GM18507 (cell line): ENCODE data around the gene SLC36A3.
"Not testable (repeated sequence)": the region's sequence is repeated elsewhere in the genome, so short reads cannot be mapped to it uniquely, and the experiment has no call there.

ENCODE experiments used
- DNase-seq: peaks from one replicate; pipeline ENCODE4 v3.0.0; 2011; ENCODE audit warnings: low read depth; ENCODE audit not compliant: insufficient read length; ENCODE audit errors: extremely low spot score
- FAIRE-seq: peaks from 2 replicates; lab custom pipeline; 2011; peaks lifted over from hg19 to GRCh38; lab: Jason Lieb, UNC

SLC36A3 gene

DNA sequence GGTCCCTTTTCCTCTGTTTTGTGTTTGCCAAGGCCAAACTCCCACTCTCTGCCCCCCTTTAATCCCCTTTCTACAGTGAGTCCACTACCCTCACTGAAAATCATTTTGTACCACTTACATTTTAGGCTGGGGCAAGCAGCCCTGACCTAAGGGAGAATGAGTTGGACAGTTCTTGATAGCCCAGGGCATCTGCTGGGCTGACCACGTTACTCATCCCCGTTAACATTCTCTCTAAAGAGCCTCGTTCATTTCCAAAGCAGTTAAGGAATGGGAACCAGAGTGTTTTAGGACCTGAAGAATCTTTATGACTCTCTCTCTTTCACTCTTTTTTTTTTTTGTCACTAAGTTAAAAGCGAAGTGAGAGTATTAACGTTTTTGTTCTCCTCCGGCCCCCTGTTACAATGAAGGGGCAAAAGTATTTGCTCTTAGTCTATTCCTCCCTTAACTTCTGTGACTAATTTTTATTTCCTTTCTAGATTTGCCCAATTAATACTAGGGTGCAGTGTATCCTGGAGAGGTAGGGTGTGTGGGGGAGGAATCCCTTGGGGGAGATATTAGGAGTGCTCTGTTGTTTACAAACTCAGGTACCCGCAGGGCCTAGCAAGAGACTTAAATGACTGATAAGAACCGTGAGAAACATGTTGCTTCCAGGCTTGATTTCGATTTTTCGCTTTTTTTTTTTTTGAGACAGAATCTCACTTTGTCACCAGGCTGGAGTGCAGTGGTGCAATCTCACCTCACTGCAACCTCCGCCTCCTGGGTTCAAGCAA lies 35.9 kb downstream of the SLC36A3 start:
- DNase-seq (no peak), FAIRE-seq (no peak)

DNA sequence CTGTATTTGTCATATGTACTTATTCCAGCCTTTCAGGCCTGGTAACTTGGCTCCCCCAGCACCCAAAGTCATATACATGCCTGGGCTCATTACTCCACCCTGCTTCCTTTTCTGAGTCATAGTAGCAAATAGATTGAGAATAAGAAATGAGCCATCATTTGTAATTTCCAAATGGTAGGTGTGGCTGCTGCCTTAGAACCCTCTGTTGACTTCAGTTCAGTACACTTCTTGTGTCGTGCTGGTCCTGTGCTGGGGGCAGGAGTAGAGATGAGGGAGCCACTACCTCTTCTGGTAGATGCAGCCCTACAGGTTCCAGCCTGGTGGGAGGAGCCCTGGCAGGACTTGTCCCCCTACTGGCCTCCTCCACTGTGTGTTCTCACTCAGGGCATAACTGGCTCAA lies 39.5 kb downstream of the SLC36A3 start:
- DNase-seq (no peak), FAIRE-seq (no peak)

DNA sequence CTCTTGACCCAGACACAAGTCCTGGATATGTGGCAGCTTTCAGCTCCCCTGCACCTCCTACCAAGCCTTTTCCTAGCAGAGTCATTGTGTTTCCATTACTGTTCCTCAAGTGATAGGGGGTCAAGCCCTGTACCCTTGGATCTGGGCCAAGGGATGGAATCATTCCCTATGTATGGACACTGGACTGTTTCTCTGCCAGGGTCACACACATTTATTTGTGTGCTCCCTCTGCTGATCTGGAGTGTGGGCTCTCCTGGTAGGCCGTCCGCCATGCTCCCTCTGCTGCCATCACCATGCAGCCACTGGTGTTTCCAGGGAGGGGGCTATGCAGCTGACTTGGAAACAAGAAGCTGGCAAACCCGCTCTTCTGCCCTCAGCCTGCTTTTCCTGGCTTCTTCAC lies 41.0 kb downstream of the SLC36A3 start:
- DNase-seq (no peak), FAIRE-seq (no peak)

DNA sequence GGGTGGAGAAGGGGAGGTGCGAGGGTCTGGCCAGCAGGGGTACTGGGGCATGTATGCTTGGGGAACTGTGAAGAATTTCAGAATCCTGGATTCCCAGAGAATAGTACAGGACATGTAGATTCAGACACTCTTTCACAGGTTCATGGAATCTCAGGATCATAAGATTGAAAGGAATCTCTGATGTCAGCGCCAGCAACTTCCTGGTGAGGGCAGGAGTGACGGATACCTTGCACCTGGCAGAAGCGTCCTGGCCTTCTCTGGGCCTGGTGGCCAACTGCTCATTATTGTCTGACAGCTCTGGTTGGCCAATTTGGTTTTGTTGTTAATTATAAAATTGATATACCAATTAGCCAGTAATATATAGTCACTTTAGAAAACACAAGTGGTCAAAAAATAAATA lies 43.6 kb downstream of the SLC36A3 start:
- no peak for DNase-seq
- no peak for FAIRE-seq

DNA sequence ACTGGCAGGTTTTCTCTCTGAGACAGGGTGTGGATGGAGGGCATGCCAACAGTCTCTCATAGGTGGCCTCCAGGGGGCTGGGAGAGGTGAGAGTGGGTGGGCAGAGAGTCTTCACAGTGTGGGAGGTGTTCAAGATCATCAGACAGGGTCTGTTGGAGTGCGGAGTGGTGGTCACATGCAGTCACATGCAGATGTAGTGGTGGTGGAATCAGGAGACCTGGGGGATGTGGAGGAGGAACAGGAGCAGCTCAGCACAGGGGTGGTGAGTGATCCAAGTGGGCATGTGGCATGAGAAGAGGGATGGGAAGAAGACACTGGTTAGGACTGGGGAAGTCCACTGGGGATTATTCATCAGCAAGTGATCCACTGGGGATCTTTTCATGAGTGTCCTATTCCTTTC lies 44.8 kb downstream of the SLC36A3 start:
- DNase-seq, result no peak
- FAIRE-seq, result peak; percentile 36

DNA sequence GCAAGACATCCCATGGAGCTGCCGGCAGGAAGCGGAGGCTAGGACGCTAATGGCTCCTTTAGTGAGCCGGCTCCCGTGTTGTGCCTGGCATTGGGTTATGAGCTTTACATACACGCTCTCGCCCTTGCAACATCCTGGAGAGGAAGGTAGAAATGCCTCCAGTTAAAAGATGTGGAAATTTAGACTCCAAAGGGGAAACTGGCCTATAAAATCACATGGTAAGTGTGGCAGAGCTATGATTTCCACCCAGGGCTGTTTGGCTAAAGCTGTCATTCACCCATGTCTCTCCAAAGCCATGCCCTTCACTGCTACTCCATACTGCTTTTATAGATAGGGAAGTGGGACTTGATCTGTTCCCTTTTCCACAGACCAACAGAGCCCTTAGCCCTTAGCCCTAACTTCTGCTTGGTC lies 45.4 kb downstream of the SLC36A3 start:
- DNase-seq (no peak), FAIRE-seq (no peak)

DNA sequence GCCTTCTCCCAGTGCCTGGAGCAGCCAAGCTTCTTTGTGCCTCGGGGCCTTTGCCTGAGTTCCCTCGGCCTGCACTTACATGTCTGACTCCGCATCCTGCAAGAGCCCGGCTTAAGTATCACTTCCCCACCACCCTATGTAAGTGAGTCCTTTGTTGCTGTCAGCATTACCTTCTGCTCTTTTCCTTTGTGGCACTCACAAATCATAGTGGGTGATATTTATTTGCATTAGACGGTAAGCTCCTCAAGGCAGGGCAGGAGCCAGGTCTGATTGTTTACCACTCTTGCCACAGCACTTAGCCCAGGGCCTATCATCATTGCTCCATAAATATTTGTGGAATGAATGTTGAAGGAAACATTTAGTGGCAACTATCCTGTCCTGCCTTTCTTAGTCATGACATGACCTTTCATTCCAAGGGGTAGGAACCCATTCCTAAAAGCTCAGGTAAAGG lies 45.8 kb downstream of the SLC36A3 start:
- peak; percentile 91 for FAIRE-seq
- DNase-seq, result no peak

DNA sequence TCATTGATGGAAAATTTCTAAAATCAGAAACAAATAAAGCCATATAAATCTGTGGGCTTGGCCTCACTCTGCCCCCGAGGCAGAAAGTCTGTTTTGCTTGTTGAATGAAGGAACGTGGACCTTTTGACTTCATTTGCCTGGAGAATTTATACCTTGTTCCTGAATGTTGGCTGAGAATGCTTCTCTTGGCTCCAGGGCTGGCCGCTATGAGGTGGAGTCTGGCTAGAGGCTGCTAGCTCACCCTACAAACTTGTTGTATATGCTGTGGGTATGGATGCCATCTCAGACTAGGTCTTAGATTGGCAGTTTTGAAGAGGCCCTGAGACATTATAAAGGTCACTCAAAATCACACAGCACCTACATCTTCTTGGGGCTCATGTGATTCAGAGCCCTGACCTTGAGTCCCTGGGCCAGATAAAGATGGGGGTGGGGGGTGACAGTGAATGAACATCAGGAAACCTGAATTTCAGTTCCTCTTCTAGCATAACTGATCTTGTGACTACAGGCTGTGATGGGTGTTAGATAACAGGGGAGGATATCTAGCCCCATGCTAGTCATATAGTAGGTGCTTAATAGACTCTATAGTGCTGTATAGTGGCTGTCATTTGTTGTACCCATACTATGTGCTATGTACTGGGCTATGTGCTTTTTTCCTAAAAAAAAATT lies 47.8 kb downstream of the SLC36A3 start:
- peak; percentile 47 for DNase-seq
- FAIRE-seq, result peak; percentile 98

GRCh38 chr5:151254990-151255389 lies 48.6 kb downstream of the SLC36A3 start:
- not testable (repeated sequence) for FAIRE-seq, DNase-seq

DNA sequence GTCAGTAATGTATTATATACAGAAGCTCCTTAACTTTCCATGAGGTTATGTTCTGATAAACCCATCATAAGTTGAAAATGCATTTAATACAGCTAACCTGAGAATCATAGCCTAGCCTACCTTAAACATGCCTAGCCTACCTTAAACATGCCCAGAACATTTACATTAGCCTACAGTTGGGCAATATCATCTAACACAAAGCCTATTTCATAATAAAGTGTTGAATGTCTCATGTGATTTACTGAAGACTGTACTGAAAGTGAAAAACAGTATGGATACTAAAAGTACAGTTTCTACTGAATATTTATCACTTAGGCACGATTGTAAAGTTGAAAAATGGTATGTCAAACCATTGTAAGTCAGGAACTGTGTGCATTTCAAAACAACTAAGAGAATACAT lies 49.0 kb downstream of the SLC36A3 start:
- no peak for DNase-seq
- FAIRE-seq, result peak; percentile 51

DNA sequence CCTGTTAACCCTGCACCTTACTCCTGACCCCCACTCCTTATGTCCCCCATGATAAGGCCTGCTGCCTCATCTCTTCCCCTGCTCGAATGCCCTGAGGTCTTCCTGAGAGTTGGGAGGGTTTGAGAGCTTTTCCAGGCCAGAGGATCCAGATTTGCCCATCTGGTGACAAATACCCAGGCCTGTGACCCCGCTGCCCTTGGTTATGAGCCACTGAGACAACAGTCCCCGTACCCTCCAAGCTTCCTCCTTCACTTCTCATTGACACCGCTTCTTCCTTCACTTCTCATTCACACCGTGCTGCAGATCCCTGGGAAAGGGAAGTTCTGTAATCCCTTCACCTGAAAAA lies 50.0 kb downstream of the SLC36A3 start:
- FAIRE-seq (peak; percentile 50), DNase-seq (no peak)

DNA sequence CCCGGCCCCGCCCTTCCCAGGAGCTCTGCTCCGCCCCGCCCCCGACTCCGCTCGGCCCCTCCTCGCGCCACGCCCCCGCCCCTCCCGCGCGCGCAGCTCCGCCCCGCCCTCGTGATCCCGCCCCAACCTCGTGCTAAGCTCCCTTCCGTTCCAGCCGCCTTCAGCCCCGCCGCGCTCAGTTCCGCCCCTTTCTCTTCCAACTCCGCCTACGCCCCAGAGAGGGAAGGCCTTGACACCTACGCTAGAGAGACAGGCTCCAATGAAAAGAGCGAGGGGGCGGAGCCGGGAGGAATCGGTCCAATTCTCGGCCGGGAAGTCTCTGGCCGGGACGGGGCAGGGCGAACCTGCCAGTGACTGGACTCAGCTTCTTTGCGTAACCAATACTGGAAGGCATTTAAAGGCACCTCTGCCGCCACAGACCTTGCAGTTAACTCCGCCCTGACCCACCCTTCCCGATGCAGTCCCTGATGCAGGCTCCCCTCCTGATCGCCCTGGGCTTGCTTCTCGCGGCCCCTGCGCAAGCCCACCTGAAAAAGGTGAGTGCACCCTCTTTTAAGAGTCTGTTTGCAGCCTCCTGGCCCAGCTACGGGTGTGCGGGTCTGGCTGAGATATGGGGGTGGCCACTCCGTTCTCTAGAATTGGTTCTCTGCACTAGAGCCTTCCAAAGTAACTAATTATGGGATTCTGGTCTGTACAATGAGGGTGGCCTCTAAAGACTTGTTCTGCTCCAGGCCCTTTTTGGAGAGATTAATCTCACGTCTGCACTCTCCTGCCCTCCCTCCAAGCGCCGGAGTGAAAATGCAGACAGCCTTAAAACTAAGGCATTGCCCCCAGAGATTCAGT lies 50.6 kb downstream of the SLC36A3 start, which contains the start of gene GM2A:
Gene GM2A, plus strand, starts transcription at position 424 of the 843 bp plus-strand sequence. Its CDS starts 32 bp downstream, at position 456.
- peak; percentile 99 for FAIRE-seq
- peak; percentile 87 for DNase-seq

GRCh38 chr5:151251621-151252020 lies 51.9 kb downstream of the SLC36A3 start:
- DNase-seq (no peak), FAIRE-seq (peak; percentile 35)

DNA sequence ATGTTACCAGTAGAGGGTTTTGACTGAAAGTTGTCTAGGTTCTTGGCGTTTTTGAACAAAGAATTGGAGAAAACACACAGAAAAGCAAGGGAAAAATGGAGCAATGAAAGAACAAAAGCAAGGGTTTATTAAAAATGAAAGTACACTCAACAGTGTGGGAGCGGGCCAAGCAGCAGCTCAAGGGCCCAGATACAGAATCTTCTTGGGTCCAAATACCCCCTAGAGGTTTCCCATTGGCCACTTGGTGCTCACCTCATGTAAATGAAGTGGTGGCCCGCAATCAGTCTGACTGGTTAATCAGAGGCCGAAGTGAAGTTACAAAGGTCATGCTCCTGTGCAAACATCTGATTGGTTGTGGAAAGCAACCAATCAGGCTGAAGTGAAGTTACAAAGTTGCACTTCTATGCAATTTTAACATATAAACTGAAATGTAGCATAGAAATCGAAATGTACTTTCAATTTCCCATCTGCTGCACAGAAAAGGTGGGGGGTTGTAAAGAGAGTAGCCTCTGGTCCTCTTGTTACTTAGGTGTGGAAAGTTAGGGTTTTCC lies 52.5 kb downstream of the SLC36A3 start:
- FAIRE-seq (peak; percentile 72), DNase-seq (no peak)

GRCh38 chr5:151250346-151251000 lies 53.1 kb downstream of the SLC36A3 start:
- FAIRE-seq (no peak), DNase-seq (no peak)

DNA sequence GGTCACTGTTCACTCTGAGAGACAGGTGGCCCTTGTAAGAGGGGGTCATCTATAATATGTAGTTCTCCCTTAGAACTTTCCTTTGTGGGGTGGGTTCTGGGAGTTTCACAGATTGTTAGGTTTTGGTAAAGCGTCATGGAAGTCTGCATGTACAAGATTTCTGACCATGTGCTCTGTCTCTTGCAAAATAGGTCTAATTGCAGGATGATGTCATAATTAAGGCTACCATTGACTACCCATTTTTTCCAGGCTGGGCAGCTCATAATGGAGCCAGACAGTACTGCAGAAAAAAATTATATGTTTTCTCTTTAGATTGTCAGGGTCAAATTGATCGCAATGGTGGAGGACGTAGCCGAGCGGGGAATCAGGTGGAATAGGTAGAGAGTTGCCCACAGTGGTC lies 54.3 kb downstream of the SLC36A3 start:
- no peak for DNase-seq
- no peak for FAIRE-seq

DNA sequence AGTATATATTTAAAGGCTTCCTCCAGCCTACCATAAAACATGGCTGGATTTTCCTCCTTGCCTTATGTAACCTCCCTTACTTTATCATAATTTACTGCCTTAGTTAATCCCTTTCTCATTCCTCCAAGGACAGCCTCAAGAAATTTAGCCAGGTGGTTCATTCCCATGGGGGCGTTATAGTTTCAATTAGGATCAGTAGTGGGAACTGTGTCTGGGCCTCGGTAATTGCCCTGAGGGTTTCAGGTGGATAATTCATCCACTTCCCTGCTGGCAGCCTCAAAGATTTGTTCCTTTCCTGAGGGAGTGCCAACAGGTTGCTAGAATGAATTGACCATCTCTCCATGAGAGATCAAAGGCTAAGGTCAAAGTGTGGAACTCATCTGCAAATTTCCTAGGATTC lies 54.9 kb downstream of the SLC36A3 start:
- DNase-seq (no peak), FAIRE-seq (no peak)

- FAIRE-seq, result peak; percentile 26
- no peak for DNase-seq
These were observed 57.8 kb downstream of the SLC36A3 start for GRCh38 chr5:151245680-151246219.

DNA sequence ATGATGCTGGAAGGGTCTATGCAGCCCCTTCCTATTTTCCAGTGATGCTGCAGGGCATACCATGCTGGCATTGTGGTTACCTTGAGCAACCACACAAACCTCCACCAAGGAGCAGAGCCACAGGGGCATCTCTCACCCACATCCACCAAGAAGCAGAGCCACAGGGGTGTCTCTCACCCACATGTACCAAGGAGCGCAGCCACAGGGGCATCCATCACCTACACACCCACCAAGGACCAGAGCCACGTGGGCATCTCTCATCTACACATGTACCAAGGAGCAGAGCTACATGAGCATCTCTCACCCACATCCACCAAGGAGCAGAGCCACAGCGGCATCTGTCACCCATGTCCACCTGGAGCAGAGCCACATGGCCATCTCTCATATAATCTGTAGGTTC lies 59.4 kb downstream of the SLC36A3 start:
- FAIRE-seq (no peak), DNase-seq (no peak)
